ENCODE results near the gene HDAC4. TPM values are rescaled to one million over a fixed set of nuclear protein-coding genes. Genes with fewer than 3 reads are reported as not detected.

The HDAC4 gene
- total RNA-seq, 1 experiment from 2014 or later, result 61.5 TPM

GRCh38 chr2:239014458-239015217 is 386.2 kb downstream of the HDAC4 start:
- no peak for DNase-seq
- no peak overlapping the region for H3K4me2 ChIP-seq
- intact Hi-C loops (cut with micrococcal nuclease; ENCODE audit: unreplicated experiment), result no loop called here
- TF ChIP-seq EZH2 (IDR thresholded peaks at IDR 0.05; ENCODE audit: low read depth) (no peak), CTCF (conservative IDR thresholded peaks at IDR 0.05) (no peak)
- no peak overlapping the region for H2AFZ ChIP-seq
- ChIA-PET CTCF (no interaction called here), POLR2A (ENCODE audit: unreplicated experiment) (no interaction called here)
- H3K9me2 ChIP-seq (ENCODE audit: insufficient read depth), result no peaks in the 10 kb centered on the region
- H3K4me1 ChIP-seq (replicated peaks; ENCODE audit: insufficient read depth), result no peaks in the 10 kb centered on the region
- peaks cover 100% of the 10 kb centered on the region for H3K27me3 ChIP-seq (ENCODE audit: insufficient read depth, low read depth)
- no peaks in the 10 kb centered on the region for H3K79me2 ChIP-seq (ENCODE audit: low read depth)
- no peaks in the 10 kb centered on the region for H3K36me3 ChIP-seq (ENCODE audit: low read depth)
- no peaks in the 10 kb centered on the region for H3K9me3 ChIP-seq (ENCODE audit: insufficient read depth, low read depth)
- no TSS peak for BruUV-seq (replicated peaks)
- no peak overlapping the region for H3K27ac ChIP-seq
- H3K4me3 ChIP-seq, result no peak overlapping the region
- peaks cover 6% of the 10 kb centered on the region; the same call in 1 of the 2 replicates for H3F3A ChIP-seq (ENCODE audit: insufficient read depth, low read depth)
- H4K20me1 ChIP-seq (ENCODE audit: insufficient read depth), result no peaks in the 10 kb centered on the region; the same call in 1 of the 2 replicates

DNA sequence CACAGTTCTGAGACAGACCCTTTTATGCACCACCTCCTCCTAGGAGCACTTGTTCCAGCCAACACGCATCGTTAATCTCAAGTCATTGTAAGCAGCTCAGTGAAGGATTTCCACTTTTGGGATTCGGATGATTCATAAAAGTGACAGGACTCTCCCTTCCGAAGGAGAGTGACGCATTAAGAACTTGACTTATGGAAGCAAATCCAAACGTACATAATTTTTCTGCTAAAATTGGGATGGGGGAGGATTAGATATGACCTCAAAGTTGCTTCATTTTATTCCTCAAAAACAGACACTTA is 387.2 kb downstream of the HDAC4 start:
- BruUV-seq (replicated peaks), result no TSS peak
- POLR2A ChIA-PET (ENCODE audit: unreplicated experiment), result no interaction called here
- no peak for DNase-seq
- Histone ChIP-seq H2AFZ (no peak overlapping the region), H3K79me2 (ENCODE audit: low read depth) (no peaks in the 10 kb centered on the region), H3K27me3 (ENCODE audit: insufficient read depth, low read depth) (peaks cover 100% of the 10 kb centered on the region), H3K9me2 (ENCODE audit: insufficient read depth) (no peaks in the 10 kb centered on the region), H3K4me1 (replicated peaks; ENCODE audit: insufficient read depth) (no peaks in the 10 kb centered on the region), H3K36me3 (ENCODE audit: low read depth) (no peaks in the 10 kb centered on the region), H3K27ac (no peak overlapping the region), H4K20me1 (ENCODE audit: insufficient read depth) (no peaks in the 10 kb centered on the region; the same call in 1 of the 2 replicates), H3F3A (ENCODE audit: insufficient read depth, low read depth) (peaks cover 6% of the 10 kb centered on the region; the same call in 1 of the 2 replicates), H3K9me3 (ENCODE audit: insufficient read depth, low read depth) (no peaks in the 10 kb centered on the region), H3K4me2 (no peak overlapping the region), H3K4me3 (no peak overlapping the region)
- CTCF ChIA-PET, result no interaction called here
- intact Hi-C loops (cut with micrococcal nuclease; ENCODE audit: unreplicated experiment), result no loop called here
- TF ChIP-seq CTCF (conservative IDR thresholded peaks at IDR 0.05), result no peak

- TF ChIP-seq CTCF (conservative IDR thresholded peaks at IDR 0.05), result no peak
- TF ChIP-seq EZH2 (IDR thresholded peaks at IDR 0.05; ENCODE audit: low read depth), result no peak
- no peak overlapping the region for H3K4me3 ChIP-seq
- intact Hi-C loops (cut with micrococcal nuclease; ENCODE audit: unreplicated experiment), result no loop called here
- H3K9me2 ChIP-seq (ENCODE audit: insufficient read depth), result no peaks in the 10 kb centered on the region
- no peaks in the 10 kb centered on the region for H3K36me3 ChIP-seq (ENCODE audit: low read depth)
- peaks cover 100% of the 10 kb centered on the region for H3K27me3 ChIP-seq (ENCODE audit: insufficient read depth, low read depth)
- DNase-seq, result no peak
- no peaks in the 10 kb centered on the region for H3K9me3 ChIP-seq (ENCODE audit: insufficient read depth, low read depth)
- peaks cover 6% of the 10 kb centered on the region; the same call in 1 of the 2 replicates for H3F3A ChIP-seq (ENCODE audit: insufficient read depth, low read depth)
- BruUV-seq (replicated peaks), result no TSS peak
- POLR2A ChIA-PET (ENCODE audit: unreplicated experiment), result no interaction called here
- CTCF ChIA-PET, result no interaction called here
- H3K4me2 ChIP-seq, result no peak overlapping the region
- H2AFZ ChIP-seq, result no peak overlapping the region
- H3K27ac ChIP-seq, result no peak overlapping the region
- no peaks in the 10 kb centered on the region for H3K4me1 ChIP-seq (replicated peaks; ENCODE audit: insufficient read depth)
- no peaks in the 10 kb centered on the region; the same call in 1 of the 2 replicates for H4K20me1 ChIP-seq (ENCODE audit: insufficient read depth)
- H3K79me2 ChIP-seq (ENCODE audit: low read depth), result no peaks in the 10 kb centered on the region
Observed at GRCh38 chr2:239012936-239013677, 387.7 kb downstream of the HDAC4 start.
